HEK293 (cell line): ENCODE data around the gene RPS6KA4.

Experiments used
- GLIS2 ChIP-seq: fragments of 450-650 bp; formaldehyde crosslinking; IDR thresholded peaks from 2 replicates; pipeline ENCODE4 v1.5.1; 2016; ENCODE audit warnings: missing biosample characterization, missing genetic modification characterization
- KLF16 ChIP-seq: fragments of 450-650 bp; formaldehyde crosslinking; IDR thresholded peaks from 2 replicates; pipeline ENCODE4 v1.5.1; 2017; ENCODE audit warnings: missing biosample characterization, missing genetic modification characterization
- RBAK ChIP-seq: fragments of 450-650 bp; formaldehyde crosslinking; IDR thresholded peaks from 2 replicates; pipeline ENCODE4 v1.5.1; 2016; ENCODE audit warnings: missing biosample characterization, missing genetic modification characterization
- REST ChIP-seq: fragments of 450-650 bp; formaldehyde crosslinking; IDR thresholded peaks from 2 replicates; pipeline ENCODE4 v1.5.1; 2016; ENCODE audit warnings: missing biosample characterization, missing genetic modification characterization
- ZIC2 ChIP-seq: fragments of 450-650 bp; formaldehyde crosslinking; IDR thresholded peaks from 2 replicates; pipeline ENCODE4 v1.5.1; 2016; ENCODE audit warnings: missing biosample characterization, missing genetic modification characterization
- ZNF174 ChIP-seq: fragments of 450-650 bp; formaldehyde crosslinking; IDR thresholded peaks from 2 replicates; pipeline ENCODE4 v1.5.0; 2017; ENCODE audit warnings: missing biosample characterization, mild to moderate bottlenecking, missing genetic modification characterization
- ZNF558 ChIP-seq: fragments of 450-650 bp; formaldehyde crosslinking; IDR thresholded peaks from 2 replicates; pipeline ENCODE4 v1.5.1; 2016; ENCODE audit warnings: missing biosample characterization, missing genetic modification characterization

GRCh38 chr11:64378335-64378880 lies 19.4 kb downstream of the RPS6KA4 start:
- TF ChIP-seq ZIC2, result no peak
- TF ChIP-seq RBAK (tag by site-specific recombination), result no peak
- no peak for TF ChIP-seq KLF16 (tag by site-specific recombination)
- TF ChIP-seq ZNF558, result no peak
- TF ChIP-seq REST (tag by site-specific recombination), result no peak
- TF ChIP-seq GLIS2 (tag by site-specific recombination), result no peak
- TF ChIP-seq ZNF174 (tag by site-specific recombination), result no peak
